Activated T-helper 17 cell treated with anti-CD3 and anti-CD28 coated beads, Interleukin-2, amount 50 U/mL, for 72 hours (primary cell): Measurements from ENCODE around the gene RBM5. TPM values are rescaled to one million over a fixed set of nuclear protein-coding genes. Genes with fewer than 3 reads are reported as not detected.

Experiments
- ATAC-seq: fragments of 150-1000 bp; cut with Tn5 transposase; replicated peaks from 2 replicates; pipeline ENCODE4 v1.10.0; 2021; ENCODE audit warnings: mild to moderate bottlenecking, moderate library complexity
- H3K27ac Mint-ChIP-seq: one replicate; pipeline ENCODE4 v1.8.0; 2022; ENCODE audit warnings: mixed read lengths
- H3K27me3 Mint-ChIP-seq: one replicate; pipeline ENCODE4 v1.8.0; 2022; ENCODE audit warnings: mixed read lengths
- H3K36me3 Mint-ChIP-seq: one replicate; pipeline ENCODE4 v1.8.0; 2022; ENCODE audit warnings: low read depth, mild to moderate bottlenecking, mixed read lengths
- H3K4me1 Mint-ChIP-seq: one replicate; pipeline ENCODE4 v1.8.0; 2022; ENCODE audit warnings: mixed read lengths
- H3K4me3 Mint-ChIP-seq: one replicate; pipeline ENCODE4 v1.8.0; 2022; ENCODE audit warnings: mild to moderate bottlenecking, mixed read lengths
- H3K9me3 Mint-ChIP-seq: one replicate; pipeline ENCODE4 v1.8.0; 2022; ENCODE audit warnings: mixed read lengths
- total RNA-seq, 2 donors: library from RNA; stranded (reverse); gene quantifications; one replicate each; pipeline ENCODE4 v1.2.3, GENCODE V29; 2022

Gene RBM5
- total RNA-seq, 2 donors from 2014 or later, result 146 to 167 TPM

DNA sequence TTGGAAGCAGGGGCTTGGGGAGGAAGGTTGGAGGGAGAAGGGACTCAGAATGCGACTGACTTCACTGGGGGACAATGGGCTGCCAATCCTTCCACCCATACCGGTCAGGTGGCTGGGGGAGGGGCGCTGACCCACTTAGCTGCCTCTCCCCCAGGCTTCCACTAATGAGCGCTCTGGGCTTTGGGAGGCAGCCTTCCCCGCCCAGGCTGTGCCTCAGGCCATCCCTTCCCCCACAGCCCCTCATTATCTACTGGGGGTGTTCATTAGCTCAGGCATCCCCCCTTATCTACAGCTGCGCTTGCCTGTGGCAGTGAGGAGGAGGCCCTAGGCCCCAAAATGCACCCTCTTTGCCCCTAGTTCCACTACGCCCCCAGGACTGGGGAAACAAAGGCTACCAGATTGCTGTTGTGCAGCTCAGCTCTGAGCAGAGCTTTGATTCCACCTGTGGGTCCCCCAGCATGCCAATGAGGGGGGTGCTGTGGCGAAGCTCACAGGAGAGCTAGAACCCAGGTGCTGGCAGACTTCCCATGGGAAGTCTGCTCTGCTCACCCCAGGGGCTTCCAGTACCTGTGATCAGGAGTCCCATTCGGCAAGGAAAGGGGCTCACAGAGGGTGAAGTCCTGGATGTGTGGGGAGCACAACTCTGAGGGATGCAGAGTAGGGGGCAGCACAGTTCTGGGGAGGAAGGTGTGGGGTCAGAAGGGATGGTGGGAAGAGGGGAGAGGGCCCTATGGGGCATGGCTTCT is 37.0 kb downstream of the RBM5 start:
- Mint-ChIP-seq H3K27ac (no peak overlapping the region), H3K9me3 (no peaks in the 10 kb centered on the region), H3K4me3 (no peak overlapping the region), H3K27me3 (no peaks in the 10 kb centered on the region), H3K36me3 (no peaks in the 10 kb centered on the region), H3K4me1 (no peaks in the 10 kb centered on the region)
- ATAC-seq, result no peak

DNA sequence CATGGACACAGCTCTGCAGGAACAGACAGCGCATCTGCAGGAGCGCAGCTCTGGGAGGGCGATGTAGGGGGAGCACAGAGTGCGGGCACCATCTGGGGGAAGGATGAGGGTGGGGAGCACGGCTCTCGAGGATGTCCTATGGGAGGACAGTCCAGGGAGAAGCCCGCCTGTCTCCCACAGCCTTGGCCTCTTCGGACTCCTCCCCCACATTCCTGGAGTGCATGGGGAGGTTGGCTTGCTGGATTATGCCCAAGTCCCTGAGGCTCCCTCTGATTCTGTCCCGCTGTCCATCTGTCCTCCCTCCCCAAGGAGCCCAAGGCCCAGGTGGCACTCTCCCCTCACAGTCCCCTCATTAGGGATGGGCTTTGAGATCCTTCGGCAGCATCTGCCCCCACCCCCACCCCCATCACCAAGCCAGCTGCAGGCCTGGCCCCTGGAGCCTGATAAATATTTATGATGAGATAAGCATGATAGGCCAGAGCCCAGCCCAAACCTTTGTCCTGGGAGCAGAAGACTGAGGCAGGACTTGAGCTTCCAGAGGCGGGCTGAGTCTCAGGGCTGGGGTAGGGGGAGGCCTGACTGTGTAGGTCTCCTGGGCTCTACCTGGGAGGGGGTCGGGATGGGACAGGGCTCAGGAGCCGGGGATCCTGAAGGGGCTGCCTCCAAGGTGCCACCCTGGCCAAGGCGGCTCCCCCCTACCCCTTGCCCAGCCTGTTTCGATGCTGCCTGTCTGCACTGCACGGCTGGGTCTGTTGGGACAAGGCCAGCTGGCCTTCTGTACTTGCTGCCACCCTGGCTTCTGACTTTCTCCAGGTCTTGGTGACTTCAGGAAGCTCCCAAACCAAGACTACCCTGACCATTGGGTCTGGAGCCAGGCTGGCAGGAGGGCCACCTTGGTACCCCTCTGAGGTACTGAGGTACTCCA is 37.8 kb downstream of the RBM5 start:
- Mint-ChIP-seq H3K27me3 (no peaks in the 10 kb centered on the region), H3K27ac (no peak overlapping the region), H3K9me3 (no peaks in the 10 kb centered on the region), H3K4me1 (no peaks in the 10 kb centered on the region), H3K36me3 (no peaks in the 10 kb centered on the region), H3K4me3 (no peak overlapping the region)
- no peak for ATAC-seq

DNA sequence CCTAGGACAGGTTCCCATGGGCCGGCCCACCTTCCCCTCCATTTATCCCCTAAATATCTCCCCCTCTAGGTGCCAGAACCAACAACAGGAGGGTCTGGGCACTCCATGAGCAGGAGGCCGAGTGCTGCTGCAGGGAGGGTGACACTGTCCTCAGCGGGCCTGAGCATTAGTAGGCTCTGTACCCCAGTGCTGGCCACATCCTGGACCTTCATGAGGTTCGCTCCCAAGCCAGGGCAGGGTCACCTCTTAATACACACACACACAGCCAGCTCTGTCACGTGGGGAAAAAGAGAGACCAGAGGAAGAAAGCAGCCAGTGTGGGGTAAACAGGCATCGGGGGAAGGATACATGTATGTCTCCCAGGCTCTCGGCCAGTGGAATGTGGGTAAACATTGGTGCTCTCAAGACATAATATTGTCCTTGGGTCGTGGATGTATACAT is 38.6 kb downstream of the RBM5 start:
- no peak overlapping the region for H3K27ac Mint-ChIP-seq
- no peaks in the 10 kb centered on the region for H3K4me1 Mint-ChIP-seq
- H3K4me3 Mint-ChIP-seq, result no peak overlapping the region
- no peaks in the 10 kb centered on the region for H3K27me3 Mint-ChIP-seq
- H3K9me3 Mint-ChIP-seq, result no peaks in the 10 kb centered on the region
- no peak for ATAC-seq
- H3K36me3 Mint-ChIP-seq, result no peaks in the 10 kb centered on the region

DNA sequence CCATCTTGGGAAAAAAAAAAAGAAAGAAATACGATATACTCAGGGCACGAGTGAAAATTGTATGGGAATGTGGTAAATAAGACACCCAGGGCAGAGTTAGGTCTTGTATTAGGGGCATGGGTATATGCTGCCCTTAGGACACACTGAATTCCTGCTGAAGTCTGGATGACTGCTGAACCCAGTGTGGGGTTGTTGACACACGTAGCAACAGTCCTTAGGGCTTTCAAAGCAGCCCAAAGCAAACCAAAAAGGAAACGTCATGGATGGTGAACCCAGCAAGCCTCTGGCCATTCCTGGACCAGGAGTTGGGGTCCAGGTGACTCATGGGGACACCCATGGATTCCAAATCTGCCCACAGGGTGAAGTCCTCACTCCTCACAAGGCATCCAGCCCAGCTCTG is 39.3 kb downstream of the RBM5 start:
- no peaks in the 10 kb centered on the region for H3K27me3 Mint-ChIP-seq
- ATAC-seq, result no peak

DNA sequence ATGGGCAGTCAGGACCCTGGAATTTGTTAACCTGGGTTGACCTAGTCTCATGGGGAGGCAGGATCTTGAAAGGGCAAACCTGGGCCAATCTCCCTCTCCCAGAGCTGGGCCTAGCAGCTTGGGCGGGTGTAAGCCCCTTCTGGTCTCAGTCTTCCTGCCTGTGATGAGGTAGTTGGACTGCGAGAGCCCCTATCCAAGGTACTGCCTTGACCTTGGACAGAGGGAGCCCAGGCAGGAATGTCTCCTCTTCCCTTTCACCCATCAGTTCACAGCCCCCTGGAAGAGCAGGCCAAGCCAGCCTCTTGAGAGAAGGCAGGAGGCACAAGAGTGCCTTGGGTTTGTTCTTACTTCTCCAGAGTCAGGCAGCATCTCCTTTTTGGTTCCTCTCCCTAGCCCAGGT is 41.7 kb downstream of the RBM5 start:
- Mint-ChIP-seq H3K27me3 (no peaks in the 10 kb centered on the region), H3K4me1 (no peaks in the 10 kb centered on the region), H3K4me3 (no peak overlapping the region), H3K36me3 (no peaks in the 10 kb centered on the region), H3K27ac (no peak overlapping the region), H3K9me3 (no peaks in the 10 kb centered on the region)
- no peak for ATAC-seq

More for the DNA sequence above, 39.3 kb downstream of the RBM5 start:
- Mint-ChIP-seq H3K9me3 (no peaks in the 10 kb centered on the region), H3K27ac (no peak overlapping the region), H3K4me3 (no peak overlapping the region), H3K4me1 (no peaks in the 10 kb centered on the region), H3K36me3 (no peaks in the 10 kb centered on the region)

DNA sequence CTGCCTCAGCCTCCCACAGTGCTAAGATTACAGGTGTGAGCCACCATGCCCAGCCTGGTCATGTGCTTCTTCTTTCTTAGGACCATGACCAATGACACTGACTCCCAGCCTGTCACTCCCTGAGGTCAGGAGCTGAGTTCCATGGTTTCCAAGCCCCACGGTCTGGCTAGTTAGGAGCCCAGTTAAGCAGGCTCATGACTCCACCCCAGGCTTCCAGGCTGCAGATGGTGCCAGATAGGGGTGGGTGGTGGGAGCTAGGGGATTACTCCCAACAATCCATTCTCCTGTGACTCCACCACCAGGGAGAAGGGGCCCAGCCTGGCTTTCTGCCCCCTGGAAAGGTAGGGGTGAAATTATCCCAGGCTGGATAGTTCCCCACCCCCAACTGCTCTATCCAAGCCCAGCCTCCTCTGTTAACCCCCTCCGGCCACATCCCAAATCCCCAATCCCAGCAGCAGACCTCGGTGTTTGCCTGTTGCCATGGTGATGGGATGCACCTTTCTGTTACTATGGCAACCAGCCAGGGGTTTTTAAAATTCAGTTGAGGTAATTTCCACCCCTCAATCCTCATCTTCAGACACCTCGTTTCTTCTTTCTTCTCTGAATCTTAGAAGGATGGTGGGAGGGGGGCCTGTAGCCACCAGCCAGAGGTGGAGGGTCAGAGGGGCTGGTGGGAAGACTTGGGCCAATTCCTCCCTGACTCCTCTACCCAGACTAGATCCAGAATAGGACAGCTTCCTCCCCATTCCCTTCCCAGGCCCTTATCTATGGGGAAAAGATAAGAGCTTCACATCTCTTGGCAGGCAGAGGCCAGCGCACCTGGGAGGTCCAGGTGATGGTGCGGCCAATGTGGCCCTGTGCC is 43.9 kb downstream of the RBM5 start:
- Mint-ChIP-seq H3K27ac (peak overlapping the region; percentile 38), H3K4me3 (no peak overlapping the region), H3K36me3 (no peaks in the 10 kb centered on the region), H3K27me3 (no peaks in the 10 kb centered on the region), H3K4me1 (no peaks in the 10 kb centered on the region), H3K9me3 (no peaks in the 10 kb centered on the region)
- no peak for ATAC-seq

DNA sequence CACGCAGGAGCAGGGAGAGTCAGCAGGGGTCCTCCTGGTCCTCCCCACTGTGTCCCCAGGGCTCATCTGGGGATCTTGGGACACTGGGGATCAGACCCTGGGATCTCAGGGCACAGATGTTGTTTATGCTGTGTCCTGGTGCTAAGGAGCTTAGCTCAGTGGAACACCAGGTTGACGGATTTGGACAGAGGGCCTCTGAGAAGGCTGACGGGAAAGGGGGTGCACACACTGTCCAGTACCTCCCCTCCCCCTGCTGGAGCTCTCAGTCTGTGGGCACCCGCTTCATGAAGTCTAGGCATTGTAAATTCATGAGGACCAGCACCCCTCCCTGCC is 44.5 kb downstream of the RBM5 start:
- Mint-ChIP-seq H3K36me3 (no peaks in the 10 kb centered on the region), H3K4me1 (peaks cover 3% of the 10 kb centered on the region), H3K27ac (peak overlapping the region; percentile 38), H3K27me3 (no peaks in the 10 kb centered on the region), H3K4me3 (no peak overlapping the region), H3K9me3 (no peaks in the 10 kb centered on the region)
- no peak for ATAC-seq

DNA sequence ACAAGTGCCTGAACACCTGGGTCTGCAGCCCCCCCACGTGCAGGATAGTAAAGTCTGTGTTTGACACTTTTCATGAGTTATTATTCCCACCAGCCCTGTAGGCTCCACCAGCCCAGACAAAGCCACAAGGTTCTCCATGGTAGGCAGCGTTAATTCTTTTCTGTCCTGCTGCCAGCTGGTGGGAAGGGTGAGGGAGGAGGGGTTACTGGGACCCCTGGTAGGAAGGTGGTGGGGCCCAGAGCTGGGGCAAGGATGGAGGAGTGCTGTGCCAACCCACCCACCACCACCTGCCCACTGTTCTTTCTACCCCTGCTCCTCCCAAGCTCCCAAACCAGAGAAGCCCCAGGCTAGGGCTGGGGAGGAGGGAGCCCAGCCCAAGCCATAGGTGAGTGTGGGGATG is 45.6 kb downstream of the RBM5 start:
- no peaks in the 10 kb centered on the region for H3K27me3 Mint-ChIP-seq
- H3K9me3 Mint-ChIP-seq, result no peaks in the 10 kb centered on the region
- H3K36me3 Mint-ChIP-seq, result no peaks in the 10 kb centered on the region
- ATAC-seq, result no peak
- no peak overlapping the region for H3K4me3 Mint-ChIP-seq
- no peak overlapping the region for H3K27ac Mint-ChIP-seq
- peaks cover 8% of the 10 kb centered on the region for H3K4me1 Mint-ChIP-seq

DNA sequence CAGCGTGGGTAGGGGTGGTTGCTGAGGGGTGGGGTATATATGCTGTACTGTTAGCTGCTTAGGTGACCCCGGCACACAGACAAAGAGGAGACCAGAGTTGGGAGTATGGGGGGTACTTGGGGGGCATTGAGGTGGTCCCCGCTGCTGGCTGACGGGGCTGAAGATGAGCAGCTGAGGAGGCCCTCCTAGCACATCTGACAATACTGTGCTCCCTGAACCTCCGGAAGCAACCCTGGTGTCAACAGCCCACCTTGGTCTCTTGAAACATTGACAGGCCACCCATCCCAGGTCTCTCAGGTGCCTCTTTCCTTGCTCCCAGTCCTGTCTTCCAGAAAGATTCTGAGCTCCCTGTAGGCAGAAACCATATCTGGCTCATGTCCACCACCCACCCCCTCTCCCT is 47.2 kb downstream of the RBM5 start:
- Mint-ChIP-seq H3K27me3 (no peaks in the 10 kb centered on the region), H3K36me3 (no peaks in the 10 kb centered on the region), H3K9me3 (no peaks in the 10 kb centered on the region), H3K4me3 (no peak overlapping the region), H3K27ac (no peak overlapping the region), H3K4me1 (peaks cover 8% of the 10 kb centered on the region)
- no peak for ATAC-seq

DNA sequence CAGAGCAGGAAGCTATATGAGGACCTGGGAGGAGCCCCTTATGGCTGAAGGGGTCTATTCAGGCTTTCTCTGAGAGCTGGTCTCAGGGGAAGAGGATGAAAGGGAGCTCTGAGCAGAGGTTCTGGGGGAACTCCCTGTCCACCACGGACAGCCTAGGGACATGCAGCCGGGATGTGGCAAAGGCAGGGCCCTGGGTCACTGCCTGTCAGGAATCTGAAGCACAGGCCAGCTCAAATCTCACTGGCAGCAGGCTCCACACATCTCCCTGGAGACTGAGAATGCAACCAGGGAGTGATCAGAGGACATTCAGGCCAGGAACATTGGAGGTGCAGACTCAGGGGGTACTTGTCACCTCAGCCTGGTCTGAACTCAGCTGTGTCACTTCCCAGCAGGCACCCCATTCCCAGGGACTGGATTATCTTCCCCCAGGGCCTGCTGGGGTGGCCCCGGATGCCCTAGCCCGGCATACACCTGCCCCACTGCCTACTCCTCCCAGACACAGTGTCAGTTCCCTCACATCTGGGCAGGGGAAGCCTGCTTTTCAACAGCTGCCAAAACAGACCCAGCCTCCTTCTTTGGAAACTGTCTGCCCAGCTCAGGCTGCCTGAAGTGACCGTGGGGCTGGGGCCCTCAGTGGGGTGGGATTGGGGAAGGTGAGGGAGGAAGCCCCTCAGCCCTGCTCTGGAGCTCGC is 48.1 kb downstream of the RBM5 start:
- Mint-ChIP-seq H3K27me3 (no peaks in the 10 kb centered on the region), H3K27ac (no peak overlapping the region), H3K9me3 (no peaks in the 10 kb centered on the region), H3K4me1 (peaks cover 8% of the 10 kb centered on the region), H3K4me3 (no peak overlapping the region), H3K36me3 (no peaks in the 10 kb centered on the region)
- ATAC-seq, result no peak

DNA sequence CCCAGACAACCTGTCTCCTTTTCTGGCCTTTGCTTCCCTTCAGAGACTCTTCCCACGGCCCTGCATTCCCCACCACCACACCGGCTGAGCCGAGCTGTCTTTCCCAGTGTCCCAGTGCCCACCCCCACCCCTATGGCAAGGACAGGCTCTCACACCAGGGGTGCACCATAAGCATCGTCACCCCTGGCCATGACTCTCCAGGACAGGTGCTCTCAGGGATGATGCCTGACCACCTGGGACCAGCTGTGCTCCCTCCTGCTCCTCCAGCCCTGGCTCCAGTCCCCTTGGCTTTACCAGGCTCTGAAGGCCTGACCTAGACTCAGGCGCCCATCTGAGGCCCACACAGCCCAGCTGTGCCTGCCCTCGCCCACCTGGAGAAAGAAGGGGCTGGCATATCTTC is 48.8 kb downstream of the RBM5 start:
- H3K4me3 Mint-ChIP-seq, result no peak overlapping the region
- no peaks in the 10 kb centered on the region for H3K9me3 Mint-ChIP-seq
- H3K27ac Mint-ChIP-seq, result peak overlapping the region; percentile 68
- no peaks in the 10 kb centered on the region for H3K27me3 Mint-ChIP-seq
- no peak for ATAC-seq
- H3K4me1 Mint-ChIP-seq, result peaks cover 8% of the 10 kb centered on the region
- H3K36me3 Mint-ChIP-seq, result no peaks in the 10 kb centered on the region

DNA sequence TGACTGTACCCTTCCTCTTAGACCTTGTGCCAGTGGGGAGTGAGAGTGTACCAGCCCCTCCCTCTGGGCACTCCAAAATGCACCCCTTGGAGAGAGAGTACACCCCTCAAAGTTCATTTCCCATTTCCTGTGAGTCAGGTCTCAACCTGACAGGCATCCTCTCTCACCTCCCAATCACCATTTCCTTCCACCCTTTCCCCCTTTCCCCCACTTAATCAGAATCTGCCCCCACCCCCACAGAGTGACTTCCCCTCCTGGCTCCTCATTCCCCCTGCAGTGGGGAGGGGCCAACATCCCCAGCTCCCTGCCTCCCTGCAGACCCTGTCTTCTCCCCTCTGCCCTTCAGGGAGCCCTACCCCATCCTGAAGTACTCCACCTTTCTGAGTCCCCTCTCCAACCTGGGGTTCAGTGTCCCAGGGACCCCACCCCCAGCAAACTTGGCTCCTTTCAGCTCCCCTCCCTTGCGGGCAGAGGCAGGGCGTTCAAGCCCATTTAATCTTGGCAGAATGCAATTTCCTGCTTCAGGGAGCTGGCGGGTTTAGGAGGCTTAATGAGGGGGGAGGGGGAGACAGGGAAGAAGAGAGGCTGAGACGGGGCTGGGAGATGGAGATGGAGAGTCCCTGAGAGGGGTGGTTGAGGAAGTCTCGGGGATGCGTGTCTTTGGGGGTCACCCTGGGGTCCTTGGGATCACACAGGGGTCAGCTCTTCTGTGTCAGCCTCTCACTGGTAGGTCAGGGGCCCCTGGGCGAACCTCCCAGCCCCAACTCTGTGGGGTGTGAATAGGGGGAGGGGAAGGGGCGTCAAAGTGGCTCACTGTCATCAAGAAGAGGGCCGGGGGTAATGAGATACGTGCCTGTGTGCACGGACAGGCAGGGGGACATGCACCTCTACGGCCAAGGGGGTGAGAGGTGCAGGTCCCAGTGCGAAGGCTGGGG is 49.8 kb downstream of the RBM5 start:
- no peaks in the 10 kb centered on the region for H3K36me3 Mint-ChIP-seq
- H3K4me3 Mint-ChIP-seq, result no peak overlapping the region
- H3K27ac Mint-ChIP-seq, result peak overlapping the region; percentile 68
- H3K27me3 Mint-ChIP-seq, result no peaks in the 10 kb centered on the region
- H3K4me1 Mint-ChIP-seq, result peaks cover 8% of the 10 kb centered on the region
- ATAC-seq, result no peak
- H3K9me3 Mint-ChIP-seq, result no peaks in the 10 kb centered on the region

DNA sequence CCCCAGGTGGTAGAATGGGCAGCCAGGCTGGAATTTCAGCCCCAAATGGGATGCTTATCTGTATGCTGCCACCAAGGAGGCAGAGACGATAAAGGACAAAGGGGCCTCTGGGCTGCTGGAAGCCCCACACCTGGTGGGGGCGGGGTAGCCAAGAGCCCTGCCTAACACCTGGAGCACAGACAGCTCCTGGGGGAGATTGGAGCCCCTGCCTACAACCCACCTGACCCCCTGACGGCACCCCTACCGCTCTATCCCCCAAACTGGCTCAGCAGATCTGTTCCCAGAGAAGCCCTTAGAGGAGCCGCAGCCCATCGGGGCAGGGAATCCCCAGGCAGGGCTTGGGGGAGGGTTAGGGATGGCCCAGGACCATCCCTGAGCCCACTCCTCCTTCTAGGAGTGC is 50.6 kb downstream of the RBM5 start:
- peaks cover 8% of the 10 kb centered on the region for H3K4me1 Mint-ChIP-seq
- ATAC-seq, result no peak
- no peaks in the 10 kb centered on the region for H3K27me3 Mint-ChIP-seq
- H3K9me3 Mint-ChIP-seq, result no peaks in the 10 kb centered on the region
- H3K36me3 Mint-ChIP-seq, result no peaks in the 10 kb centered on the region
- H3K27ac Mint-ChIP-seq, result peak overlapping the region; percentile 68
- H3K4me3 Mint-ChIP-seq, result no peak overlapping the region
